Epithelial cell of esophagus (primary cell): Measurements from ENCODE around the gene LY86.

Experiments used
- DNase-seq: peaks from one replicate; pipeline ENCODE4 v3.0.0; 2010; ENCODE audit warnings: low read depth
- H3K4me3 ChIP-seq: 2 replicates; pipeline ENCODE4 v1.5.1; 2011; ENCODE audit warnings: mild to moderate bottlenecking, low read length, control low read depth
- CTCF ChIP-seq: IDR thresholded peaks from 2 replicates; pipeline ENCODE4 v1.5.1; 2011; ENCODE audit warnings: low read depth, mild to moderate bottlenecking, low read length, control low read depth, inconsistent platforms; ENCODE audit not compliant: insufficient read depth; ENCODE audit errors: missing control alignments

The LY86 gene

GRCh38 chr6:6701864-6702263 lies 113.3 kb downstream of the LY86 start:
- no peak overlapping the region for H3K4me3 ChIP-seq
- DNase-seq: no peak
- TF ChIP-seq CTCF: no peak

- no peak for DNase-seq
- no peak for TF ChIP-seq CTCF
- H3K4me3 ChIP-seq: no peak overlapping the region
Observed at GRCh38 chr6:6703699-6704098, 115.2 kb downstream of the LY86 start.
